Measurements from ENCODE around the gene PTPRN2.
"Not testable (repeated sequence)": the region's sequence is repeated elsewhere in the genome, so short reads cannot be mapped to it uniquely, and the experiment has no call there.

The PTPRN2 gene

DNA sequence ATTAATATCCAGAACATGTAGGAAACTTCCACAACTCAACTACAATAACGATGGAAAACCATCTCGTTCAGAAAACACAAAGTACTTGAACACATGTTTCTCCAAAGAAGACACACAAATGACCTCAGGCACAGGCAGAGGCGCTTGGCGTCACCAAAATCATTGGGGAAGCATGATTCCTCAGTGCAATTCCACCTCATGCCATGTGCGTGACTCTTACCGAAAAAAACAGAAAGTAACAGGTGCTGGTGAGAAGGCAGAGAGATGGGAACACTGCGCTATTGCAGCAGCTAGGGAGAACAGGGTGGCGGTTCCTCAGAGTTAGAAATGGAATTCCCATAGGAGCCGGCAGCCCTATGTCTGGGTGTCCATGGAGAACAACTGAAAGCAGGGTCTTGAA, 860.9 kb downstream of the PTPRN2 start:
- DNase-seq (ENCODE audit: low read depth), result no peak

GRCh38 chr7:157725312-157725711, 862.3 kb downstream of the PTPRN2 start:
- DNase-seq (ENCODE audit: low read depth), result not testable (repeated sequence)

DNA sequence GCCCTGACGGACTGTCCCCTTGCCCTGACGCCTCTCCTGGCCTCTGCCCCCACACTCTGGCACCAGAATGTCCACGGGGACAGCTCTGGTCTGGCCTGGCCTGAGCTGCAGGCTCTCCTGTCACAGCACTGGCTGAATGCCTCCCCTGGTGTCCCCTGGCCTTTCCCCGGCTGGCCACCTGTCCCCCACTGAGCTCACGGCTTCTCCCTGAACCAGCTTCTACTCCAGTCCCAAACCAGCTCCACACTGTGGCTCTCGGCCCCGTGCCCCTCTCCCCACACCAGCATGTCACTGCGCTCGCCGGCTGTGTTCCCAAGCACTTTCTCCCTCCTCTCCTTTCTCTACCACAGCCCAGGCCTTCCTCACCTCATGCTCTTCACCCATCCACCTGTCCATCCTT, 864.4 kb downstream of the PTPRN2 start:
- no peak for DNase-seq (ENCODE audit: low read depth)

DNA sequence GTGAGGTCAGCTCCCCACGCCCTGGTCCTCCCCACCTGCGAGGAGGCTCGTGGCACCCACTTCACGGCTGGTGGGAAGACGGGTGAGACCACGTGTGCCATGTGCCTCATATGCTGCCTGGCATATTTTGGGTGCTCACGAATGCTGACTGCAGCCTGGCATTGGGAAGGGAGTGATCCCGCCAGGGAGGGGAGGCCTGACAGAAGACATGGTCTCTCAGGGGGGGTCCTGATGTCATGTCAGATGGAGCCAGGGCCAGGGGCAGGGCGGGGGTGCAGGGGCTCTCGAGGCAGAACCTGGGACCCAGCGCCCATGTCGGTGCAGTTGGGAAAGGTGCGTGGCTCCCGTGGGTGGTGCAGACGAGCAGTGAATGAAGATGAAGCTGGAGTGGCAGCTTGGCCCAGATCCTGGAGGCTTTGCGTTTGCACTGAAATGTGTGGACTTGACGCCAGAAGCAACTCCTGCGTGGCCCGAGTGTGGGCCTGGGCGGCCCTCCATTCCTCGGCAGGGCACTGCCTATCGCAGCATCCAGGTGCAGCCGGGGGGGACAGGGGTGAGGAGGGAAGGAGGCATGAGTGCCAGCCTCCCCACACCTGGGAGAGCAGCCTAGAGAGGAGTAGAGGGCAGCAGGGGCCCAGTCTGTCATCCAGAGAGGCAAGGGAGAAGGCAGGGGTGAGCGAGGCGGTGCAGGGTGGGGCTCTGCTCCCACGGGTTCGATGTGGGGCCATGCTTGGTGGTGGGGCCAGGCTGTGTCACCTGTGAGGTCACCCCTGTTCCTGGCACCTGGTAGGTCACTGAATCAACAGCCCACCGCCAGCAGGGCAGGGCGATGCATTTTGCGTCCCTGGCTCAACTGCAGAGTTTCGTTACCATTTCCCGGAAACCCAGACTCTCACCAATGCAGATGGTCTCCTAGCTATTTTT, 865.2 kb downstream of the PTPRN2 start:
- DNase-seq (ENCODE audit: low read depth), result no peak

DNA sequence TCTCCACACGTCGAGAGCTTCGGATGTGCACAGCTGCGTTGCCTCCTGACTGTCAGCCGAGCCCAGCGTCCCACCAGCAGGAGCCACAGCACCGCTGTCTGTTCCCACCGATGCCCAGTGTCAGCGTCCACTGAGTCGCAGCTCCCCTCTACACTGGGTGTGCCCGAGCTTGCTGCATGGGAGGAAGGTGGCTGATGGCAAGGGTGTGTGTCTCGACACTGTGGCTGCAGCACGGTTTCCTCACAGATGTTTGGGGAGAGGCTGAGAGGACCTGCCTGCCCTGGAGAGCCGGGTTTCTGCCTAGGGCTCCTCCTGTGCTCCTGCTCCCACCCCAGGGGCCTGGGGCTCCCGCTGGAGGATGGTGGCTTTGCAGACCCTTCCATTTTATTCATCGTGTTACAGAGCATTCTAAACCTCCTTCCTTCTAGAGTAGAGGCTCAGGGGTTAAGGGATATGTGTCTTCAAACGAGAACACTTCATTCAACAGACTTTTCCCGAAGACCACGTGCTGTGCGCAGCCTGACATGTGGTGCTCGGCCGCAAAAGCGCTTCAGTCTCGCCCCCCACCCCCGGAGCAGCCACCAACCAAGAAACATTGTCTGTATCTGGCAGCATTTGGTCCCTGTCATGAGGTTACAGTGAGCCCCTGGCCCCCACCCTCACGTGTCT, 866.0 kb downstream of the PTPRN2 start:
- DNase-seq (ENCODE audit: low read depth), result no peak

DNA sequence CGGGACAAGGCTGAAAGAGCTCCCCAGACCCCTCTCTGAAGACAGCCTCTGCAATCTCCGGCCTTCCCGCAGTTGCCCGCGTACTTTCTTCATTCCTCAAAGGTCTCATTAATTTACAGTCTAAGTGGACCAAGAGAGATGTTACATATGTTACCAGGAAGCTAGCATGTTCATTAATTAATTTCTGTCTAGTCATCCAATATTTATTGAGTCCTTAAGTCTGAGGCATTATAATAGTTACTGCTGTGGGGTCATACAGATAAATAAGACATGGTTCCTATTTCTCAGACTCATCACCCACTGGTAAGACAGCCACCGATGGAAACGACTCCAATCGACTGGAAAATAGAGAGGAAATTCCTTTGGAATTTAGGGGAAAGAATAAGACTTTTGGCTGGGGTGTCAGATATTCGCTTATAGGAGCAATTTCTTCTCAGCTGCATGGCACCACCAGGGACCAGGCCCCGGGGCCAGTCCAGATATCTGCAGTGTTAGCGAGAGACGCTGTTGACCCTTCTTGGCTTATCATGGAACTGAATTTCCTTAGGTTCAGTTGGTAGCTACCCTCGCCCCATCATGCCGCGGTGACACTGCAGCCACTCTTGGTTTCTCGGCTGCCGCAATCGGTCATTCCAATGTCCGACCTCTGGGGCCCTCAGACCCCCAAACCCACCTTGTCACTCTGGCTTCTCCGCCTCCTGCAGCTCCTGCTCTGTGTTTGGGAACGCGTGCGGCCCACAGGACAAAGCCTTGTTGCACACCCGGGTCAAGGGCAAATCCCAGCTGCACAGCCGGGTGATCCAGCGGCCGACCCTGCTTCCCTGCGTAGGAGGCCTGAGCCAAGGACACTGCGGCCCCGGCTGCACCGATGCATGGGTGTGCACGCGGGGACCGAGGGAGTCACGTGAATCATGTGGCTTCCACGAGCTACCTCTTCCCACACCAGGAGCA, 867.6 kb downstream of the PTPRN2 start:
- no peak for DNase-seq (ENCODE audit: low read depth)

- no peak for DNase-seq (ENCODE audit: low read depth)
These were observed 868.5 kb downstream of the PTPRN2 start for GRCh38 chr7:157719008-157719682.

DNA sequence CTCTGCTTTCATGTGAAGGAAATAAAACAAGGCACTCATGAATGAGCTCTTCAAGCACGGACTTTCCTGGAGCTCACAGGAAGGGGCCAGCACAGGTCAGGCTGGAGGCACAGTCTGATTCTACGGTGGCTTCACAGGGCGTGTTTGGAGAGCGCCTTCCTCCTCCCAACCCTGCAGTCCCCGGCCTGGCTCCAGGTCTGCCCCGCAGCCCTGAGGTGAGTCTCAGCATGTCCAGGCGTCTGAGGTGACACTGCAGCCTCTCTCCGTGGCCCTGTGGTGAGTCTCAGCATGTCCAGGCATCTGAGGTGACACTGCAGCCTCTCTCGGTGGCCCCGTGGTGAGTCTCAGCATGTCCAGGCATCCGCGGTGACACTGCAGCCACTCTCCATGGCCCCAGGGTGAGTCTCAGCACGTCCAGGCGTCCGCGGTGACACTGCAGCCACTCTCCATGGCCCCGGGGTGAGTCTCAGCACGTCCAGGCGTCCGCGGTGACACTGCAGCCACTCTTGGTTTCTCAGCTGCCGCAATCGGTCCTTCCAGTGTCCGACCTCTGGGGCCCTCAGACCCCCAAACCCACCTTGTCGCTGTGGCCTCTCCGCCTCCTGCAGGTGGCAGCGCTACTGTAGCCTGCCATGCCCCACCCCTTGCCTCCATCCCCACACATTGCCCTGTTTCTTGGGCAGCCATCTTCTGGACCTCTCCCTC, 869.2 kb downstream of the PTPRN2 start:
- DNase-seq (ENCODE audit: low read depth), result no peak

GRCh38 chr7:157717211-157718174, 870.1 kb downstream of the PTPRN2 start:
- DNase-seq (ENCODE audit: low read depth), result no peak

GRCh38 chr7:157715938-157716280, 871.7 kb downstream of the PTPRN2 start:
- DNase-seq (ENCODE audit: low read depth), result no peak

- DNase-seq (ENCODE audit: low read depth), result no peak
These were observed 872.3 kb downstream of the PTPRN2 start for GRCh38 chr7:157715071-157715937.

- no peak for DNase-seq (ENCODE audit: low read depth)
These were observed 873.2 kb downstream of the PTPRN2 start for GRCh38 chr7:157714166-157715070.

DNA sequence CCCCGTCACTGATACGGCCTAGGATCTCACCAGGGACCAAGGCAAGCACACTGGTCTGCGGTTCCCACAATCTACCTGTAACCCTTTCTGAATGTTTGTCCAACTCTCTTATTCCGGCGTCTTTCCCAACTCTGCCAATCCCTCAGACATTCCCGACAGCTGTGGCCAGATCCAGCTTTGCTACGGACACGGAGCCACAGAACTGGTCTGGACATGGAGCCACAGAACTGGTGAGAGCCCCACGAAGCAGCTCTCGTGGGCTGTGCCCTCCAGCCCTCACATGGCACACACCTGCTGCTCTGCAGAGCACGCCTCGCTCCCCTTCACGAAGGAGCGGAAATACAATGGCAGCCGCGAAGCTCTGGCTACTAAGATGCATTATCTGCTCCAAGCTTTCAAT, 874.0 kb downstream of the PTPRN2 start:
- no peak for DNase-seq (ENCODE audit: low read depth)

- no peak for DNase-seq (ENCODE audit: low read depth)
These were observed 874.9 kb downstream of the PTPRN2 start for GRCh38 chr7:157712666-157713235.

GRCh38 chr7:157711353-157711888, 876.2 kb downstream of the PTPRN2 start:
- DNase-seq (ENCODE audit: low read depth), result no peak

DNA sequence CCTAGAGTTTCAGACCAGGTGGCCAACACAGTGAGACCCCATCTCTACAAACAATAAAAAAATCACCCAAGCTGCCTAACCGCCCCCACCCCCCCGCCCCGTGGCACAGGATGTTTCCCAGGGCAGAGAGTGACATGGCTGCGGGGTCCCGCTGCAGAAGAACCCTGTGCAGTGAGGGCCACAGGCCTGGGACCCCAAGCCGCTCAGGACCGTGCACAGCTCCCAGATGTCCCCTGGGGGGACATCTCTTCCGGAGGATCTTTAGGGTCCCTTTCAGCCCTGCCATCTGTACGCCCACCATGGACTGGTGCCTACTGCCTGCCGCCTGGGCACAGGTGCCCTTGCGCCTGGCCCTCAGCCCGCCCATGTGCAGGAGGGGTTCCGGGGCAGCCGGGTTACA, 877.2 kb downstream of the PTPRN2 start:
- no peak for DNase-seq (ENCODE audit: low read depth)
